ENCODE results near the gene KAT14. TPM values are rescaled to one million over a fixed set of nuclear protein-coding genes. Genes with fewer than 3 reads are reported as not detected.
"Not testable (repeated sequence)": the region's sequence is repeated elsewhere in the genome, so short reads cannot be mapped to it uniquely, and the experiment has no call there.

Gene KAT14
- total and polyA plus RNA-seq, 12 donors: 5.7 to 29.2 (median 15.6) TPM

- intact Hi-C loops (cut with DNase I): no loop called here
- no peak for DNase-seq
- H3K36me3 ChIP-seq (replicated peaks in 1 of 2): no peaks in the 10 kb centered on the region
- no peak overlapping the region for H3K4me3 ChIP-seq
- H3K27ac ChIP-seq: no peak overlapping the region
- no peaks in the 10 kb centered on the region for H3K27me3 ChIP-seq
- TF ChIP-seq CTCF (IDR thresholded peaks at IDR 0.05): no peak
- no peaks in the 10 kb centered on the region for H3K9me3 ChIP-seq (replicated peaks in 1 of 3)
- no peaks in the 10 kb centered on the region for H3K4me1 ChIP-seq (replicated peaks in 1 of 2)
- 88 to 90% (median 89%) methylated on average over 3 of the region's 3 CpGs for WGBS, 4 donors
These were observed 58.3 kb downstream of the KAT14 start for GRCh38 chr20:18195931-18196330.

- Histone ChIP-seq H3K9me3 (replicated peaks in 1 of 3) (no peaks in the 10 kb centered on the region), H3K27ac (no peak overlapping the region), H3K4me1 (replicated peaks in 1 of 2) (no peaks in the 10 kb centered on the region), H3K4me3 (no peak overlapping the region), H3K36me3 (replicated peaks in 1 of 2) (no peaks in the 10 kb centered on the region), H3K27me3 (no peaks in the 10 kb centered on the region)
- no peak for DNase-seq
- intact Hi-C loops (cut with DNase I): no loop called here
- no peak for TF ChIP-seq CTCF (IDR thresholded peaks at IDR 0.05)
- TF ChIP-seq POLR2A (IDR thresholded peaks at IDR 0.05): no peak
- WGBS, 4 donors: 93 to 98% (median 97%) methylated on average over 8 to 12 of the region's 12 CpGs
These were observed 59.9 kb downstream of the KAT14 start for GRCh38 chr20:18197382-18198070.

- intact Hi-C loops (cut with DNase I): no loop called here
These were observed 65.3 kb downstream of the KAT14 start for GRCh38 chr20:18202966-18203365.

GRCh38 chr20:18203700-18204099, 66.0 kb downstream of the KAT14 start:
- intact Hi-C loops (cut with DNase I); H3K36me3 ChIP-seq (replicated peaks in 1 of 2); H3K4me3 ChIP-seq; DNase-seq; H3K4me1 ChIP-seq (replicated peaks in 1 of 2); H3K9me3 ChIP-seq (replicated peaks in 1 of 3); H3K27ac ChIP-seq; H3K27me3 ChIP-seq: not testable (repeated sequence)
- WGBS, 4 donors: 76 to 97% (median 91%) methylated on average over 3 of the region's 3 CpGs

More at GRCh38 chr20:18202966-18203365, 65.3 kb downstream of the KAT14 start:
- Histone ChIP-seq H3K4me3 (no peak overlapping the region), H3K36me3 (replicated peaks in 1 of 2) (no peaks in the 10 kb centered on the region), H3K9me3 (replicated peaks in 1 of 3) (no peaks in the 10 kb centered on the region), H3K27me3 (no peaks in the 10 kb centered on the region), H3K4me1 (replicated peaks in 1 of 2) (no peaks in the 10 kb centered on the region), H3K27ac (no peak overlapping the region)
- TF ChIP-seq CTCF (IDR thresholded peaks at IDR 0.05) (no peak), POLR2A (IDR thresholded peaks at IDR 0.05) (no peak)
- DNase-seq: no peak

GRCh38 chr20:18213002-18213401, 75.3 kb downstream of the KAT14 start:
- intact Hi-C loops (cut with DNase I): no loop called here
- H3K4me1 ChIP-seq (replicated peaks in 1 of 2): no peaks in the 10 kb centered on the region
- no peak for TF ChIP-seq CTCF (IDR thresholded peaks at IDR 0.05)
- no peak for TF ChIP-seq POLR2A (IDR thresholded peaks at IDR 0.05)

More at GRCh38 chr20:18213002-18213401, 75.3 kb downstream of the KAT14 start:
- no peaks in the 10 kb centered on the region for H3K27me3 ChIP-seq
- no peaks in the 10 kb centered on the region for H3K36me3 ChIP-seq (replicated peaks in 1 of 2)
- no peaks in the 10 kb centered on the region for H3K9me3 ChIP-seq (replicated peaks in 1 of 3)
- no peak overlapping the region for H3K27ac ChIP-seq
- H3K4me3 ChIP-seq: no peak overlapping the region
- DNase-seq: no peak
- WGBS, 4 donors: 81 to 98% (median 92%) methylated on average over 2 of the region's 2 CpGs

All from adrenal gland (tissue), 12 donors.